GM21360 (cell line): Measurements from ENCODE around the gene HERC3.
A peak's percentile ranks its signal among the peaks of the same experiment; 100 is the strongest.

Experiments used
- ATAC-seq: cut with Tn5 transposase; IDR thresholded peaks from one replicate; pipeline ENCODE4 v1.9.1; 2021; ENCODE audit warnings: mild to moderate bottlenecking, moderate library complexity; ENCODE audit not compliant: unreplicated experiment

Gene HERC3

GRCh38 chr4:88591787-88592599 is at the start of gene HERC3:
Gene HERC3, plus strand, starts transcription at chr4:88592480. Its CDS starts 13,344 bp downstream, at chr4:88605824.
- peak; percentile 96 for ATAC-seq

GRCh38 chr4:88549815-88550214 is 42.5 kb upstream of the HERC3 start:
- no peak for ATAC-seq

- ATAC-seq, result no peak
Measured at GRCh38 chr4:88567591-88567990, 24.7 kb upstream of the HERC3 start.

GRCh38 chr4:88570001-88570400 is 22.3 kb upstream of the HERC3 start:
- no peak for ATAC-seq

GRCh38 chr4:88573276-88573980 is 18.9 kb upstream of the HERC3 start:
- ATAC-seq, result no peak

GRCh38 chr4:88573995-88574394 is 18.3 kb upstream of the HERC3 start:
- ATAC-seq, result no peak

GRCh38 chr4:88575186-88575585 is 17.1 kb upstream of the HERC3 start:
- ATAC-seq, result no peak

GRCh38 chr4:88582493-88582892 is 9.8 kb upstream of the HERC3 start:
- no peak for ATAC-seq

- no peak for ATAC-seq
Measured at GRCh38 chr4:88583631-88584470, 8.4 kb upstream of the HERC3 start.

- ATAC-seq, result no peak
Measured at GRCh38 chr4:88584471-88584900, 7.8 kb upstream of the HERC3 start.

GRCh38 chr4:88585917-88586316 is 6.4 kb upstream of the HERC3 start:
- ATAC-seq, result no peak

- no peak for ATAC-seq
Measured at GRCh38 chr4:88587306-88587705, 5.0 kb upstream of the HERC3 start.

- ATAC-seq, result peak; percentile 78
Measured at GRCh38 chr4:88592600-88593448, 544 bp downstream of the HERC3 start.

GRCh38 chr4:88597970-88598660 is 5.8 kb downstream of the HERC3 start:
- no peak for ATAC-seq

- no peak for ATAC-seq
Measured at GRCh38 chr4:88599298-88599697, 7.0 kb downstream of the HERC3 start.

GRCh38 chr4:88599714-88600113 is 7.4 kb downstream of the HERC3 start:
- no peak for ATAC-seq

- no peak for ATAC-seq
Measured at GRCh38 chr4:88600176-88600838, 8.0 kb downstream of the HERC3 start.

GRCh38 chr4:88604978-88605678 is 12.8 kb downstream of the HERC3 start:
- no peak for ATAC-seq

GRCh38 chr4:88605736-88606135 is 13.5 kb downstream of the HERC3 start:
- no peak for ATAC-seq
